ENCODE results near the gene CAMK2D.

GRCh38 chr4:113645288-113645687 is 116.2 kb downstream of the CAMK2D start:
- no peak for TF ChIP-seq CTCF (IDR thresholded peaks at IDR 0.05; ENCODE audit: low read length)
- TF ChIP-seq EZH2 (optimal IDR thresholded peaks at IDR 0.05; ENCODE audit: low read depth, low read length): no peak
- no peak for TF ChIP-seq EZH2phosphoT487 (IDR thresholded peaks at IDR 0.05; ENCODE audit: low read length)
